Activated CD4-positive, alpha-beta memory T cell treated with anti-CD3 and anti-CD28 coated beads for 36 hours (primary cell): ENCODE results near the gene CD46. TPM values are rescaled to one million over a fixed set of nuclear protein-coding genes. Genes with fewer than 3 reads are reported as not detected.
"Not testable (repeated sequence)": the region's sequence is repeated elsewhere in the genome, so short reads cannot be mapped to it uniquely, and the experiment has no call there.

Experiments
- CTCF ChIA-PET: fragments of 350-600 bp; sonication (Branson Sonifier 250); formaldehyde crosslinking; loops from one replicate; lab custom pipeline; 2021; ENCODE audit warnings: antibody characterized with exemption, inconsistent platforms; lab: Charles Lee
- POLR2A ChIA-PET: fragments of 350-600 bp; sonication (Branson Sonifier 250); formaldehyde crosslinking; loops from one replicate; lab custom pipeline; 2021; ENCODE audit warnings: antibody characterized with exemption; lab: Charles Lee
- DNase-seq: peaks from one replicate; pipeline ENCODE4 v3.0.0-alpha.2; 2020
- H3K27ac Mint-ChIP-seq: one replicate; pipeline ENCODE4 v1.8.0; 2021; ENCODE audit warnings: mixed read lengths
- H3K27me3 Mint-ChIP-seq: one replicate; pipeline ENCODE4 v1.8.0; 2021; ENCODE audit warnings: mixed read lengths
- H3K36me3 Mint-ChIP-seq: one replicate; pipeline ENCODE4 v1.8.0; 2021; ENCODE audit warnings: mixed read lengths
- H3K4me1 Mint-ChIP-seq: one replicate; pipeline ENCODE4 v1.8.0; 2021; ENCODE audit warnings: low read depth, mixed read lengths
- H3K4me3 Mint-ChIP-seq: one replicate; pipeline ENCODE4 v1.8.0; 2021; ENCODE audit warnings: mild to moderate bottlenecking, mixed read lengths
- H3K9me3 Mint-ChIP-seq: one replicate; pipeline ENCODE4 v1.8.0; 2021; ENCODE audit warnings: mixed read lengths
- intact Hi-C: fragments of 100-400 bp; cut with micrococcal nuclease; formaldehyde crosslinking; loops from one replicate; pipeline ENCODE4 v1.15.1; 2023
- total RNA-seq, 2 experiments: library from RNA; stranded (reverse); gene quantifications; one replicate each; pipeline ENCODE4 v1.2.3, GENCODE V29; 2021

The CD46 gene
- 10 to 100 TPM; 94.6 to 96.9 TPM for total RNA-seq

DNA sequence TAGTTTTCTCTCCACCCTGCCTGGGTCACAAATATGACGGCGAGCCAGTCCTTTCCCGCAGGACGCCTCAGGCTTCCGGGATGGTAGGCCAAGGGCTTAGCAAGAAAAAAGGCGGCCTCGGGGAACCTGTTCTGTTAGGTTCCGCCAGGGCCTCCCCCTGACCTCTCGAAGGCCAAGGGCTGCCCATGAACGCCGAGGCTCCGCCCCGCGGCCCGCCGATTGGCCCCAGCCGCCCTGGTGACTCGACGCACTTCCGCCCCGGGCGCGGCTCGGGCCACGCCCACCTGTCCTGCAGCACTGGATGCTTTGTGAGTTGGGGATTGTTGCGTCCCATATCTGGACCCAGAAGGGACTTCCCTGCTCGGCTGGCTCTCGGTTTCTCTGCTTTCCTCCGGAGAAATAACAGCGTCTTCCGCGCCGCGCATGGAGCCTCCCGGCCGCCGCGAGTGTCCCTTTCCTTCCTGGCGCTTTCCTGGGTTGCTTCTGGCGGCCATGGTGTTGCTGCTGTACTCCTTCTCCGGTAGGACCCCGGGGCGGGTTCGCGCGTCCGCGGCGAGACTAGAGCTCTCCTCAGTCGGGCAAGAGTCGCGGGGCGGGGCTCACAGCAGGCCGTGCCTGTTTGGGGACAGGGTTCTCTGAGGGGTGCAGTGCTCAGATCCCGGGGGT is at the start of gene CD46:
Gene CD46, plus strand, starts transcription at position 265 of the 666 bp plus-strand sequence. Its CDS starts 159 bp downstream, at position 424.
- H3K27me3 Mint-ChIP-seq, result no peaks in the 10 kb centered on the region
- intact Hi-C loops, result loop anchor here (2.0 to 5.0 kb wide), 4 partner anchors 45 to 430 kb away; partner anchors contain the start of gene CD55
- no peaks in the 10 kb centered on the region for H3K9me3 Mint-ChIP-seq
- peaks cover 7% of the 10 kb centered on the region for H3K36me3 Mint-ChIP-seq
- CTCF ChIA-PET, result interaction anchor here (0.6 to 2.1 kb wide), 4 partner anchors 31 to 212 kb away, joined by 3 to 12 read pairs (median 4); no protein-coding TSS in a partner anchor
- DNase-seq, result peak; percentile 97
- H3K27ac Mint-ChIP-seq, result peak within 1 kb of the TSS; percentile 96
- H3K4me3 Mint-ChIP-seq, result peak within 1 kb of the TSS; percentile 94
- peaks cover 60% of the 10 kb centered on the region for H3K4me1 Mint-ChIP-seq
- POLR2A ChIA-PET, result interaction anchor here (1.1 to 2.1 kb wide), 2 partner anchors 72 to 116 kb away, joined by 4 to 7 read pairs; no protein-coding TSS in a partner anchor

DNA sequence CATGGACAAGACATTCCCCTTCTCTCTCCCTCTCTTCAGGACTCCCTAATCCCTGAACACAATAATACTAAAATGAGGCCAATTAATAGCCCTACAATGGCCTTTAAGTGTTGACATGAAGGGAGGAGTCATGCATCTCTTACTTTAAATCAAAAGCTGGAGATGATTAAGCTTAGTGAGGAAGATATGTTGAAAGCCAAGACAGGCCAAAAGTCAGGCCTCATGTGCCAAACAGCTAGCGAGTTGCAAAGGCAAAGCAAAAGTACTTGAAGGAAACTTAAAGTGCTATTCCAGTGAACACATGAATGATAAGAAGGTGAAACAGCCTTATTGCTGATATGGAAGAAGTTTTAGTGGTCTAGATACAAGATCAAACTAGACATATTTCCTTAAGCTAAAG is 49.5 kb upstream of the CD46 start:
- no peak overlapping the region for H3K4me3 Mint-ChIP-seq
- DNase-seq, result no peak
- H3K36me3 Mint-ChIP-seq, result no peaks in the 10 kb centered on the region
- H3K27me3 Mint-ChIP-seq, result peaks cover 4% of the 10 kb centered on the region
- intact Hi-C loops, result loop anchor here (10.0 kb wide), 1 partner anchor 262 kb away; no protein-coding TSS in a partner anchor
- CTCF ChIA-PET, result interaction anchor here (1.2 to 1.3 kb wide), 2 partner anchors 82 to 95 kb away, joined by 3 to 8 read pairs; no protein-coding TSS in a partner anchor
- H3K27ac Mint-ChIP-seq, result no peak overlapping the region
- no peaks in the 10 kb centered on the region for H3K9me3 Mint-ChIP-seq
- POLR2A ChIA-PET, result no interaction called here
- H3K4me1 Mint-ChIP-seq, result no peaks in the 10 kb centered on the region

DNA sequence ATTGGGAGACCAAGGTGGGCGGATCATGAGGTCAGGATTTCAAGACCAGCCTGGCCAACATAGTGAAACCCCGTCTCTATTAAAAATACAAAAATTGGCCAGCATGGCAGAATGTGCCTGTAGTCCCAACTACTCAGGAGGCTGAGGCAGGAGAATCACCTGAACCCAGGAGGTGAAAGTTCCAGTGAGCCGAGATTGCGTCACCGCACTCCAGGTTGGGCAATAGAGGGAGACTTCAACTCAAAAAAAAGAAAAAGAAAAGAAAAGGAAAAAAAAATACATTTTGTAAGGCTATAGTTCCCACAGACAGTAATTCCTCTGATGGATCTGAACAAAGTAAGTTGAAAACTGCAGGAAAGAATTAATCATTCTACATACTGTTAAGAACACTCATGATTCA is 48.1 kb upstream of the CD46 start:
- DNase-seq, result no peak
- no peaks in the 10 kb centered on the region for H3K4me1 Mint-ChIP-seq
- no peaks in the 10 kb centered on the region for H3K36me3 Mint-ChIP-seq
- H3K27ac Mint-ChIP-seq, result no peak overlapping the region
- intact Hi-C loops, result loop anchor here (10.0 kb wide), 1 partner anchor 261 kb away; no protein-coding TSS in a partner anchor
- CTCF ChIA-PET, result interaction anchor here (0.6 to 1.3 kb wide), 2 partner anchors 51 to 94 kb away, joined by 7 to 8 read pairs; no protein-coding TSS in a partner anchor
- POLR2A ChIA-PET, result no interaction called here
- H3K9me3 Mint-ChIP-seq, result no peaks in the 10 kb centered on the region
- peaks cover 2% of the 10 kb centered on the region for H3K27me3 Mint-ChIP-seq
- no peak overlapping the region for H3K4me3 Mint-ChIP-seq

DNA sequence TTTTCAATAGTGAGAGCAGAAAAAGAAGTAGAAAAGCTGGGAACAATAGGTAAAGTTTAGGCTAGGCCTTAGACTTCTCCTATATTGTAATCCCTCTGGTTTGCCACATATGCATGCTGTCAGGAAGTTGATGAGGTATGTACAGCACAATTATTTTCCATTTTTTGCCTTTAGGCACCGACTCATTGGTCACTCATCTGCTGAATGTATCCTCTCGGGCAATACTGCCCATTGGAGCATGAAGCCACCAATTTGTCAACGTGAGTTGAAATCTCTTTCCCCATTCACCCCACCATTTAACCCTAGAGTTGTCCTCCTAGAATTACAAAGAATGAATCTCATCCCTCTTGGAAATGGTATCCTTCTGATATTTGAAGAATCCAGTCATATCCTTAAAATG is 43.9 kb upstream of the CD46 start:
- H3K27ac Mint-ChIP-seq, H3K36me3 Mint-ChIP-seq, H3K4me1 Mint-ChIP-seq, POLR2A ChIA-PET, H3K27me3 Mint-ChIP-seq, H3K9me3 Mint-ChIP-seq, H3K4me3 Mint-ChIP-seq, DNase-seq, CTCF ChIA-PET: not testable (repeated sequence)
- intact Hi-C loops, result loop anchor here (10.0 kb wide), 1 partner anchor 257 kb away; no protein-coding TSS in a partner anchor

DNA sequence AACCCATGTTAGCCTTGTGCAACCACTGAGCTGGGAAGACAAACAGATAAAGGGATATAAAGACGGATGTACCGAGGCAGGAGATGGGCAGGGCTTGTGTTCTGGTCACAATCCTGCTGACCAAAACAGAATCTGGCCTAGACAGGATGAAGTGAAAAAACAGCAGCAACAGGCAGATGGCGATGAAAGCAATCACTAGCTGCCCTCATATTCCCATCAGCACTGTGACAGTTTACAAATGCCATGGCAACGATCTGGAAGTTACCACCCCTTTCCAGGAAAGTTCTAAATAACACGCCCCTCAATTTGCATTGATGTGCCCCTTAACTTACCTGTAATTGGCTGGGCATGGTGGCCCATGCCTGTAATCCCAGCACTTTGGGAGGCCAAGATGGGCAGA is 40.6 kb upstream of the CD46 start:
- CTCF ChIA-PET, result interaction anchor here (1.0 to 1.4 kb wide), 2 partner anchors 86 to 132 kb away, joined by 3 to 6 read pairs; no protein-coding TSS in a partner anchor
- intact Hi-C loops, result loop anchor here (1.0 kb wide), 1 partner anchor 86 kb away; no protein-coding TSS in a partner anchor
- no peak overlapping the region for H3K4me3 Mint-ChIP-seq
- POLR2A ChIA-PET, result no interaction called here
- no peaks in the 10 kb centered on the region for H3K9me3 Mint-ChIP-seq
- no peaks in the 10 kb centered on the region for H3K27me3 Mint-ChIP-seq
- H3K27ac Mint-ChIP-seq, result no peak overlapping the region
- no peak for DNase-seq
- no peaks in the 10 kb centered on the region for H3K36me3 Mint-ChIP-seq
- no peaks in the 10 kb centered on the region for H3K4me1 Mint-ChIP-seq

DNA sequence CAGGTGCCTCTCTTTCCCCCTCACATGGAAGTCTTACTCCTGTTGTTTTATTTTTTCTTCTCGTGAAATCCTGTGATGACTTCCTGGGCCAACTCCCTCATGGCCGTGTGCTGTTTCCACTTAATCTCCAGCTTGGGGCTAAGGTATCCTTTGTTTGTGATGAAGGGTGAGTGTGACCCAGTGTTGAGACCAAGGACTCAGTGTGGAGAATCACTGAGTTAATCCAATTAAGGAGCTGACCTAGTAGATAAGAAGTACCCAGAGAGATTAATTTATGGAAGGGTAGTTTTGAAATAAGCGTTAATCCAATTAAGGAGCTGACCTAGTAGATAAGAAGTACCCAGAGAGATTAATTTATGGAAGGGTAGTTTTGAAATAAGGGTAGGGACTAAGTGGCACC is 39.2 kb upstream of the CD46 start:
- H3K27ac Mint-ChIP-seq, CTCF ChIA-PET, H3K36me3 Mint-ChIP-seq, intact Hi-C loops, H3K9me3 Mint-ChIP-seq, DNase-seq, H3K4me1 Mint-ChIP-seq, POLR2A ChIA-PET, H3K27me3 Mint-ChIP-seq, H3K4me3 Mint-ChIP-seq: not testable (repeated sequence)

DNA sequence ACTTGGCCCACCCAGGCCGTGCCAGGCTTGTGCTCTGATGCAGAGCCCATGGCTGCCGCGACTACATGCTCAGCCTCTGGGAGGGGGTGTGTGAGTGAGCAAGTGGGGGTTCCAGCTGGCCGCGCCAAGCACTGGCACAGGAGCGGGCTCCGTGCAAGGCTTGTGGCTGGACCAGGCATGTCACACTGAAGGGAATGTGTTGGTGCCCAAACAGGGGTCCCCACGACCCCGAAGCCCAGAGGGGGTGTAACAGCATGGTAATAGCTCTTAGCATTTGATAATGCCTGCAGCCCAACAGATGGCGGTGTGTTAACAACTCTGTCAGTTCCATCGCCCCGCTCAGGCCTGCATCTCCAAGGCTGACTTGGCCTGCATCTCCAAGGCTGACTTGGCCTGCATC is 38.3 kb upstream of the CD46 start:
- CTCF ChIA-PET, result interaction anchor here (1.3 kb wide), 1 partner anchor 84 kb away, joined by 5 read pairs; no protein-coding TSS in a partner anchor
- POLR2A ChIA-PET, result no interaction called here
- peaks cover 5% of the 10 kb centered on the region for H3K27me3 Mint-ChIP-seq

DNA sequence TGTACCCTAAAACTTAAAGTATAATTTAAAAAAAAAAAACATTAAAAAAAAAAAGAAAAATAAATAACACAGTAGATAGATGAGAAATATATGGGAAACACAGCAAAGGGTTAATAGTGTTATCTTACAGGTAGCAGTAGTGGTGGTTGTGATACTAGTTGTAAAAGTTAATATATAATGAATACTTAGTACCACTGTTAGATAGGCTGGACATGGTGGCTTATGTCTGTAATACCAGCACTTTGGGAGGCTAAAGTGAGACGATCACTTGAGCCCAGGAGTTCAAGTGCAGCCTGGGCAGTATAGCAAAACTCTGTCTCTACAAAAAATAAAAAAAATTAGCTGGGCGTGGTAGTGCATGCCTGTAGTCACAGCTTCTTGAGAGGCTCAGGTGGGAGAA is 32.6 kb upstream of the CD46 start:
- H3K4me1 Mint-ChIP-seq, result no peaks in the 10 kb centered on the region
- no peak overlapping the region for H3K4me3 Mint-ChIP-seq
- DNase-seq, result no peak
- H3K36me3 Mint-ChIP-seq, result no peaks in the 10 kb centered on the region
- H3K27me3 Mint-ChIP-seq, result peaks cover 5% of the 10 kb centered on the region
- no peak overlapping the region for H3K27ac Mint-ChIP-seq
- ChIA-PET POLR2A (no interaction called here), CTCF (no interaction called here)
- peaks cover 2% of the 10 kb centered on the region for H3K9me3 Mint-ChIP-seq
- intact Hi-C loops, result no loop called here

More for the DNA sequence above, 38.3 kb upstream of the CD46 start:
- Mint-ChIP-seq H3K4me1 (no peaks in the 10 kb centered on the region), H3K36me3 (no peaks in the 10 kb centered on the region), H3K4me3 (no peak overlapping the region), H3K27ac (no peak overlapping the region), H3K9me3 (no peaks in the 10 kb centered on the region)
- peak; percentile 11 for DNase-seq
- intact Hi-C loops, result no loop called here

DNA sequence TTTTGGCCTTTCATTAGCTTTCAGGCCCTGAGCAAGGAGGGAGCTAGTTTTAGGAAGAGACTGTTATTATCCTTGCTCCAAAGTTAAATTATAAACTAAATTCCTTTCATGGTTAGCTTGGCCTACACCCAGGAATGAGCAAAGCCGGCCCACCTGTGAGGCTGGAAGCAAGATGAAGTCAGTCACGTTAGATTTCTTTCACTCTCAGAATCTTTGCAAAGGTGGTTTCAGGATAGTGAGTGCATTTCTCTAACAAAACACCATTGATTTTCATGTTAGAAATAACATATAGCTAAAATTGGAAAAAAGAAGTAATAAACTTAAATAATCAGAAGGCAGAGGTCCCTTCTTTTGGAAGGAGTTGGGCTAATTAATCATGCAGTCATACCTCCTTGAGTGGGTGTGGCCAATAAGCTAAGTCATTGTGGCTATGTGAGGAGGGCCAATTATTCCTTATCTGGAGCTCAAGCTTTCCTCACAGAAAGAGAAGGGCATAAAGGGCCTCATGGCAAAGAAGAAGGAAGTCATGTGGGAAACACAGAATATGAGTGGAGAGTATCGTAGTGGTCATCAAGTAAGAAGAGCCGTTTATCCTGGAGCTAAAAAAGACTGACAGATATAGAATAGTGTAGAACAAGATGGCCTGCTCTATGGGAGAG is 23.5 kb upstream of the CD46 start:
- intact Hi-C loops, H3K27ac Mint-ChIP-seq, POLR2A ChIA-PET, DNase-seq, H3K36me3 Mint-ChIP-seq, CTCF ChIA-PET, H3K27me3 Mint-ChIP-seq, H3K4me1 Mint-ChIP-seq, H3K4me3 Mint-ChIP-seq, H3K9me3 Mint-ChIP-seq: not testable (repeated sequence)

DNA sequence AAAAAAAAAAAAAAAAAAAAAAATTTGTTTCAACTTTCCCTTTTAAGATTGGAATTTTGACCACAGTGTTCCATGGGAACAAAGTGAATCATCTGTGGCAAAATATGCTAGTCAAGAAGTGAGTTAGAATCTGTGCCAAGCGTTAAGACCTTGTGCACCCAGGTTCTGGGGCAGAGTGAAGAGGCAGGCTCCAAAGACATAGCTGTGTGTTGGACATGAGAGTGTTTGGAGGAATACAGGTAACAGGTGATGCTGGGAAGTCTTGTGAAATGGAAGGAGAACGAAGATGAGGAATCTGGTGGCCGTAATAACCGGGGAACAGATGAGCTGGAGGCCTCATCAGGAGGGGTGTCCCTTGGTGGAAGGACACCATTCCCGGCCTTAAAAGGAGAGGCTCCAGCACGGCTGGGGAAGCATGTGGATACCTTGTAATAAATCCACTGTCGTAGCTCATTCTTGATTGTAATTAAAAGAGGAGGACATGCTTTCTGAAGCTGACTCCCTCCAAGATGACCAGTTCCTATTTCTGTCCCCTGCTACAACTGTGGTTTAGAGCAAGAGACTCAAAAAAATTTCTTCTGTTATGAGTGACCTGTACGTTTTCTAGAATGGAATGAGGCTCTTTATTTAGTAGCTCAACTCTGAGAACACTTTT is 14.2 kb upstream of the CD46 start:
- POLR2A ChIA-PET, H3K4me3 Mint-ChIP-seq, DNase-seq, H3K27ac Mint-ChIP-seq, intact Hi-C loops, H3K27me3 Mint-ChIP-seq, H3K4me1 Mint-ChIP-seq, H3K9me3 Mint-ChIP-seq, H3K36me3 Mint-ChIP-seq: not testable (repeated sequence)
- CTCF ChIA-PET, result interaction anchor here (1.7 kb wide), 1 partner anchor 226 kb away, joined by 5 read pairs; no protein-coding TSS in a partner anchor

DNA sequence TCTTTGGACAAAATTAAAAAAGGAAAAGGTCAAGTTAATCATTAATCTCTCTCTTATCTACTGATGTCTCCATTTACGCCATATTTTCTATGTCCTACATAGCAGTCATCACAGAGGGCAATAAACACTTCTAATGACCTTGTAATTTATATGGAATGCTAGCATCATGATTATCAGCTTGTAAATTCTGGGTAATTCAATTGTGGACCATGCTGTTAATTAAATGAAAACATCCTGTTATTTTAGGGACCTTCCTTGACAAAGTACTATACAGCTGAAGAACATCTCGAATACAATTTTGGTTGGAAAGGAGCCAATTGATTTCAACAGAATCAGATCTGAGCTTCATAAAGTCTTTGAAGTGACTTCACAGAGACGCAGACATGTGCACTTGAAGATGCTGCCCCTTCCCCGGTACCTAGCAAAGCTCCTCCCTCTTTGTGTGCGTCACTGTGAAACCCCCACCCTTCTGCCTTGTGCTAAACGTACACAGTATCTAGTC is 13.6 kb upstream of the CD46 start:
- H3K9me3 Mint-ChIP-seq, intact Hi-C loops, H3K4me1 Mint-ChIP-seq, DNase-seq, H3K27me3 Mint-ChIP-seq, H3K27ac Mint-ChIP-seq, POLR2A ChIA-PET, H3K4me3 Mint-ChIP-seq, H3K36me3 Mint-ChIP-seq: not testable (repeated sequence)
- CTCF ChIA-PET, result interaction anchor here (1.7 kb wide), 1 partner anchor 225 kb away, joined by 5 read pairs; no protein-coding TSS in a partner anchor
